ENCODE data around the gene KIAA1328. TPM values are rescaled to one million over a fixed set of nuclear protein-coding genes. Genes with fewer than 3 reads are reported as not detected.

Gene KIAA1328
- total RNA-seq, 4 donors from 2014 or later: 2.3 to 18.7 (median 5.8) TPM

DNA sequence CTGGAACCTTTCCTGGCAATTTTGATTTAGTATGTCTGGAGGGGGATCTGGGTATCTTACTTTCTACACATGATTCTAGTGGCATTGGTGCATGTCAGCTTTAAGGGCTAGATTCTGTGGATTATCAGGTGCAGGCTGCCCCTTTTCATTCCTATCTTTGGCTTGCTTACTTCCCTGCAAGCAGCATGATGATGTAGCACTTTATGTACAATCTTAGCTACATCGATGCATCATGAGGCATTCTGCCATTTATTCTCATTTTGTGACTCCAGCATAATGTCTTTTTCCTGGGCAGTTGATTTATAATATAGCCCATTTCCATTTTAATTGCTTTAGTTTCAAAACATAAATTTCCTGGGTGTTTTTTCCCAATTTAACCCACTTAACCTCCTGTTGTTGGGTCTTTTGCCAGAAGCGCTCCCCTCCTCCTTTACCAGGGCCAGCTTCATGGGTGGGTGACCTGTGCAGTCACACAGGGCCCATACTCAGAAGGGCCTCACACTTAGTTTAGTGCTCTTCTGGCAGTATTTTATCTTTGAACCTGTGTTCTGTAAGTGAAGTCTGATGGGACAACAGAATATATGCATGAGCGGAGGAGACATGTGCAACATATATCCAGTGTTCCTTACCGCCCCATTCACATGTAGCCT, 36.2 kb upstream of the KIAA1328 start:
- WGBS, 2 donors: 96 to 98% methylated on average over 4 of the region's 4 CpGs
- intact Hi-C loops (cut with DNase I): no loop called here

GRCh38 chr18:36798738-36799473, 30.0 kb upstream of the KIAA1328 start:
- peaks cover 0 to 99% (median 20%) of the 10 kb centered on the region in 3 donors for H3K36me3 ChIP-seq
- WGBS, 2 donors: 89 to 92% methylated on average over 3 of the region's 3 CpGs
- no peaks in the 10 kb centered on the region for H3K9me3 ChIP-seq
- H3K27me3 ChIP-seq: no peaks in the 10 kb centered on the region
- H3K27ac ChIP-seq: no peak overlapping the region
- no peak for DNase-seq
- intact Hi-C loops (cut with DNase I): no loop called here
- no peaks in the 10 kb centered on the region for H3K4me1 ChIP-seq
- H3K4me3 ChIP-seq: no peak overlapping the region
- no peak for TF ChIP-seq POLR2A (IDR thresholded peaks at IDR 0.05)
- TF ChIP-seq, protein P1, sequence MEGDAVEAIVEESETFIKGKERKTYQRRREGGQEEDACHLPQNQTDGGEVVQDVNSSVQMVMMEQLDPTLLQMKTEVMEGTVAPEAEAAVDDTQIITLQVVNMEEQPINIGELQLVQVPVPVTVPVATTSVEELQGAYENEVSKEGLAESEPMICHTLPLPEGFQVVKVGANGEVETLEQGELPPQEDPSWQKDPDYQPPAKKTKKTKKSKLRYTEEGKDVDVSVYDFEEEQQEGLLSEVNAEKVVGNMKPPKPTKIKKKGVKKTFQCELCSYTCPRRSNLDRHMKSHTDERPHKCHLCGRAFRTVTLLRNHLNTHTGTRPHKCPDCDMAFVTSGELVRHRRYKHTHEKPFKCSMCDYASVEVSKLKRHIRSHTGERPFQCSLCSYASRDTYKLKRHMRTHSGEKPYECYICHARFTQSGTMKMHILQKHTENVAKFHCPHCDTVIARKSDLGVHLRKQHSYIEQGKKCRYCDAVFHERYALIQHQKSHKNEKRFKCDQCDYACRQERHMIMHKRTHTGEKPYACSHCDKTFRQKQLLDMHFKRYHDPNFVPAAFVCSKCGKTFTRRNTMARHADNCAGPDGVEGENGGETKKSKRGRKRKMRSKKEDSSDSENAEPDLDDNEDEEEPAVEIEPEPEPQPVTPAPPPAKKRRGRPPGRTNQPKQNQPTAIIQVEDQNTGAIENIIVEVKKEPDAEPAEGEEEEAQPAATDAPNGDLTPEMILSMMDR (IDR thresholded peaks at IDR 0.05): no peak

More for the DNA sequence above, 36.2 kb upstream of the KIAA1328 start:
- Histone ChIP-seq H3K9me3 (no peaks in the 10 kb centered on the region), H3K4me1 (no peaks in the 10 kb centered on the region), H3K27me3 (no peaks in the 10 kb centered on the region), H3K4me3 (no peak overlapping the region), H3K27ac (no peak overlapping the region), H3K36me3 (peaks cover 0 to 88% (median 18%) of the 10 kb centered on the region in 3 donors)
- TF ChIP-seq, protein P1 (IDR thresholded peaks at IDR 0.05): no peak
- TF ChIP-seq POLR2A (IDR thresholded peaks at IDR 0.05): no peak
- no peak for DNase-seq

- Histone ChIP-seq H3K9me3 (no peaks in the 10 kb centered on the region), H3K4me3 (no peak overlapping the region), H3K27ac (no peak overlapping the region), H3K27me3 (no peaks in the 10 kb centered on the region), H3K4me1 (peaks cover 0 to 5% (median 3%) of the 10 kb centered on the region in 3 donors), H3K36me3 (peaks cover 0 to 83% (median 0%) of the 10 kb centered on the region in 3 donors)
- TF ChIP-seq, protein P1 (IDR thresholded peaks at IDR 0.05): no peak
- TF ChIP-seq POLR2A (IDR thresholded peaks at IDR 0.05): no peak
- intact Hi-C loops (cut with DNase I): no loop called here
- DNase-seq: no peak
- 96 to 100% methylated on average over 2 of the region's 2 CpGs for WGBS, 2 donors
Observed at GRCh38 chr18:36805105-36805504, 23.8 kb upstream of the KIAA1328 start.

DNA sequence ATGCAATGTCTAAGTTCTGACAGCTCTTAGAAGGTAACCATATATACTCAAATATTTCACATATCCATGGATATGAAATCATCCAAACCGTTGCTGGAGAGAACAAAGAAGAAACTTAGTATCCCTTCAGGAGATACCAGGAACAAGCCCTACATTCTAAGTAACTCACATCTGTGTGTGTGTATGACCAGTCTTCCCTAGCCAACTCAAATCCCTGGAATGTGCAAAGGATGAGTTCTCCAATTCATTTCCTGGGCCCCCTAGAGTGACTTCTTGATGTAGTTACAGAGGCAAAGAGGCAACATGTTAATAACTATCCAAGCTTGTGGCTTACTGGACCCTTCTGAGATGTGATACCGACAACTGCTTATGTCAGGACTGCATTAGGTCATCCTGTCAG, 20.2 kb upstream of the KIAA1328 start:
- no peak overlapping the region for H3K27ac ChIP-seq
- peaks cover 0 to 79% (median 0%) of the 10 kb centered on the region in 3 donors for H3K36me3 ChIP-seq
- DNase-seq: no peak
- 71 to 76% methylated on average over 2 of the region's 2 CpGs for WGBS, 2 donors
- peaks cover 3 to 23% (median 9%) of the 10 kb centered on the region in 3 donors for H3K4me1 ChIP-seq
- no peaks in the 10 kb centered on the region for H3K27me3 ChIP-seq
- H3K9me3 ChIP-seq: no peaks in the 10 kb centered on the region
- intact Hi-C loops (cut with DNase I): no loop called here
- no peak overlapping the region for H3K4me3 ChIP-seq
- TF ChIP-seq, protein P1 (IDR thresholded peaks at IDR 0.05): no peak
- TF ChIP-seq POLR2A (IDR thresholded peaks at IDR 0.05): no peak

Data from esophagus squamous epithelium (tissue), 5 donors.